OCI-LY3 (cell line): Measurements from ENCODE around the gene EPHB1.

Source experiments
- H2AFZ ChIP-seq: fragments of 200-600, 300-600 bp; shearing (Covaris generic); 2 replicates; pipeline ENCODE4 v1.6.0; 2014; ENCODE audit warnings: antibody characterized with exemption, low read depth, low read length
- H3K27ac ChIP-seq: fragments of 200-600, 300-600 bp; sonication (generic); 2 replicates; pipeline ENCODE4 v1.5.1; 2014; ENCODE audit warnings: mild to moderate bottlenecking, low read length, moderate library complexity, mixed read lengths
- H3K27me3 ChIP-seq: fragments of 200-600, 300-600 bp; sonication (generic); 2 replicates; pipeline ENCODE4 v1.6.1; 2014; ENCODE audit warnings: low read depth, low read length, mixed read lengths
- H3K36me3 ChIP-seq: fragments of 200-600, 300-600 bp; sonication (generic); replicated peaks from 2 replicates; pipeline ENCODE3; 2014; ENCODE audit warnings: low read depth, low read length, mixed read lengths
- H3K4me1 ChIP-seq: fragments of 300-600, 200-600 bp; sonication (generic); 2 replicates; pipeline ENCODE4 v1.6.1; 2014; ENCODE audit warnings: low read length, mixed read lengths
- H3K4me2 ChIP-seq: fragments of 200-600, 300-600 bp; sonication (generic); 2 replicates; pipeline ENCODE4 v1.6.1; 2014; ENCODE audit warnings: low read length, mixed read lengths
- H3K4me3 ChIP-seq: fragments of 300-600, 200-600 bp; sonication (generic); 2 replicates; pipeline ENCODE4 v1.5.1; 2014; ENCODE audit warnings: antibody characterized with exemption, mild to moderate bottlenecking, low read length, moderate library complexity
- H3K79me2 ChIP-seq: fragments of 300-600, 200-600 bp; shearing (Covaris generic); 2 replicates; pipeline ENCODE4 v1.6.1; 2014; ENCODE audit warnings: mild to moderate bottlenecking, low read length, mixed read lengths
- H3K9ac ChIP-seq: fragments of 300-600, 200-600 bp; shearing (Covaris generic); 2 replicates; pipeline ENCODE4 v1.6.0; 2014; ENCODE audit warnings: mild to moderate bottlenecking, low read length, moderate library complexity
- H3K9me3 ChIP-seq: fragments of 200-600, 300-600 bp; shearing (Covaris generic); 2 replicates; pipeline ENCODE4 v1.6.1; 2014; ENCODE audit warnings: low read length, mixed read lengths; ENCODE audit not compliant: insufficient read depth
- H4K20me1 ChIP-seq: fragments of 200-600, 300-600 bp; sonication (generic); 2 replicates; pipeline ENCODE4 v1.6.1; 2016; ENCODE audit warnings: low read length, mixed read lengths; ENCODE audit not compliant: insufficient read depth
- CTCF ChIP-seq: fragments of 200-600, 300-600 bp; sonication (generic); IDR thresholded peaks from 2 replicates; pipeline ENCODE4 v1.5.1; 2014; ENCODE audit warnings: antibody characterized with exemption, low read length, low read depth
- EZH2phosphoT487 ChIP-seq: fragments of 200-600 bp; shearing (Covaris generic); IDR thresholded peaks from 2 replicates; pipeline ENCODE4 v1.6.1; 2018; ENCODE audit warnings: antibody characterized with exemption, mixed run types, low read depth

EPHB1 gene

GRCh38 chr3:135157045-135157740, 362.1 kb downstream of the EPHB1 start:
- peaks cover 3% of the 10 kb centered on the region; the same call in 1 of the 2 replicates for H3K79me2 ChIP-seq
- no peak for TF ChIP-seq CTCF
- no peak for TF ChIP-seq EZH2phosphoT487

GRCh38 chr3:135158520-135158919, 363.5 kb downstream of the EPHB1 start:
- Histone ChIP-seq H2AFZ (no peak overlapping the region), H4K20me1 (peaks cover 47% of the 10 kb centered on the region), H3K27ac (no peak overlapping the region), H3K79me2 (peaks cover 4% of the 10 kb centered on the region), H3K9ac (no peak overlapping the region), H3K4me1 (no peaks in the 10 kb centered on the region), H3K9me3 (no peaks in the 10 kb centered on the region), H3K4me2 (no peak overlapping the region), H3K36me3 (peaks cover 77% of the 10 kb centered on the region), H3K4me3 (no peak overlapping the region), H3K27me3 (no peaks in the 10 kb centered on the region)
- no peak for TF ChIP-seq EZH2phosphoT487
- TF ChIP-seq CTCF: no peak

More at GRCh38 chr3:135157045-135157740, 362.1 kb downstream of the EPHB1 start:
- Histone ChIP-seq H3K4me1 (no peaks in the 10 kb centered on the region), H3K4me2 (no peak overlapping the region), H4K20me1 (peaks cover 57% of the 10 kb centered on the region), H3K9me3 (no peaks in the 10 kb centered on the region), H3K27ac (no peak overlapping the region), H3K36me3 (peaks cover 71% of the 10 kb centered on the region), H3K9ac (no peak overlapping the region), H3K27me3 (no peaks in the 10 kb centered on the region), H3K4me3 (no peak overlapping the region), H2AFZ (no peak overlapping the region)

- Histone ChIP-seq H3K36me3 (peaks cover 75% of the 10 kb centered on the region), H3K4me3 (no peak overlapping the region), H3K27ac (no peak overlapping the region), H3K4me2 (no peak overlapping the region), H3K27me3 (no peaks in the 10 kb centered on the region), H4K20me1 (peaks cover 44% of the 10 kb centered on the region), H3K9me3 (no peaks in the 10 kb centered on the region), H3K9ac (no peak overlapping the region), H3K4me1 (no peaks in the 10 kb centered on the region), H2AFZ (no peak overlapping the region), H3K79me2 (peaks cover 8% of the 10 kb centered on the region)
- TF ChIP-seq CTCF (no peak), EZH2phosphoT487 (no peak)
Observed at GRCh38 chr3:135159681-135160247, 364.7 kb downstream of the EPHB1 start.

GRCh38 chr3:135161425-135161824, 366.4 kb downstream of the EPHB1 start:
- peaks cover 39% of the 10 kb centered on the region for H4K20me1 ChIP-seq
- H3K27ac ChIP-seq: no peak overlapping the region
- H3K9me3 ChIP-seq: no peaks in the 10 kb centered on the region
- peaks cover 8% of the 10 kb centered on the region for H3K79me2 ChIP-seq
- no peak overlapping the region for H3K9ac ChIP-seq
- H3K4me3 ChIP-seq: no peak overlapping the region
- no peaks in the 10 kb centered on the region for H3K27me3 ChIP-seq
- no peak overlapping the region for H3K4me2 ChIP-seq
- H2AFZ ChIP-seq: no peak overlapping the region
- H3K4me1 ChIP-seq: no peaks in the 10 kb centered on the region
- peaks cover 81% of the 10 kb centered on the region for H3K36me3 ChIP-seq
- TF ChIP-seq CTCF: no peak
- TF ChIP-seq EZH2phosphoT487: no peak
